Stomach (tissue), 4 donors: ENCODE results near the gene LILRB3.

Experiments
- EP300 ChIP-seq: sonication (generic); formaldehyde crosslinking; IDR thresholded peaks from one replicate; pipeline ENCODE4 v1.6.1; 2017; ENCODE audit warnings: antibody characterized with exemption
- POLR2A ChIP-seq, 4 donors: fragments of 450-650 bp; IDR thresholded peaks; one replicate each; pipeline ENCODE4 v1.6.1; 2016; ENCODE audit warnings: antibody characterized with exemption in 4 of 4, control low read depth in 2 of 4, mild to moderate bottlenecking in 1 of 4, moderate library complexity in 1 of 4
- POLR2AphosphoS5 ChIP-seq, 3 donors: sonication (generic); formaldehyde crosslinking; IDR thresholded peaks; one replicate each; pipeline ENCODE4 v1.6.1; 2016; ENCODE audit warnings: antibody characterized with exemption in 3 of 3
- TF ChIP-seq, protein P1 (sequence below), 7 experiments: fragments of 450-650 bp in 4 of 7; fragments of 200-600 bp in 3 of 7; sonication (generic) in 3 of 7; IDR thresholded peaks; one replicate each; pipeline ENCODE4 v1.5.1; 2016 to 2019; ENCODE audit warnings: antibody characterized with exemption in 7 of 7, control low read depth in 2 of 7, mild to moderate bottlenecking in 1 of 7

DNA sequence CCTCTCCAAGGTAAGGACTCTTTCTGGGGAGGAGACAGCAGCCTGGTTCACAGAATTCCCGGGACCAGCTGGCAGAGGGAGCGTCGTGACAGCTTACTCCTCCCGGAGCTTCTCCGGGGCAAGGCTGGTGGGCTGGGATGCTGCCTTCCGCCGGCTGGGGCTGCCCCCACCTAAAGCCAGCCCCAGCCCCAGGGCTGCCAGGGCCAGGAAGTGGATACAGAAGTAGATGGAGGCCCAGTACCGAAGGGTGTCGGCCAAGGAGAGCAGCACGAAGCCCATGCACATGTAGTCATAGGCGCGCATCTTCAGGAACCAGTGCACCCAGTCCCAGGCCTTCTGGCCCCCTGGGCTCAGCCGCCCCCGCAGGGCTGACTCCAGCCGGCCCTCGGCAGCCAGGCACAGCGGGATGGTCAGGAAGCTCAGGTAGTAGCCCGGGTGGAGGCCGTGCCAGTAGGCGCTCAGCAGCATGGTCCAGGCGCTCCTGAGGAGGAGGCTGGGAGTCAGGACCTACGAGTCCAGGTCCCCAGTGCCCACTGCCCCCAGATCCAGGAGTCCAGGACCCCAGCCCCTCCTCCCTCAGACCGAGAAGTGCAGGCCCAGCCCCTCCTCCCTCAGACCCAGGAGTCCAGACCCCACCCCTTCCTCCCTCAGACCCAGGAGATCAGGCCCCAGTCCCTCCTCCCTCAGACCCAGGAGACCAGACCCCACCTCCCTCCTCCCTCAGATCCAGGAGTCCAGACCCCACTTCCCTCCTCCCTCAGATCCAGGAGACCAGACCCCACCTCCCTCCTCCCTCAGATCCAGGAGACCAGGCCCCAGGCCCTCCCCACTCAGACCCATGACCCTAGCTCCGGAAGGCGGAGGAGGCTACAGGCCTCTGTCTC lies 48.6 kb downstream of the LILRB3 start:
- TF ChIP-seq, protein P1, sequence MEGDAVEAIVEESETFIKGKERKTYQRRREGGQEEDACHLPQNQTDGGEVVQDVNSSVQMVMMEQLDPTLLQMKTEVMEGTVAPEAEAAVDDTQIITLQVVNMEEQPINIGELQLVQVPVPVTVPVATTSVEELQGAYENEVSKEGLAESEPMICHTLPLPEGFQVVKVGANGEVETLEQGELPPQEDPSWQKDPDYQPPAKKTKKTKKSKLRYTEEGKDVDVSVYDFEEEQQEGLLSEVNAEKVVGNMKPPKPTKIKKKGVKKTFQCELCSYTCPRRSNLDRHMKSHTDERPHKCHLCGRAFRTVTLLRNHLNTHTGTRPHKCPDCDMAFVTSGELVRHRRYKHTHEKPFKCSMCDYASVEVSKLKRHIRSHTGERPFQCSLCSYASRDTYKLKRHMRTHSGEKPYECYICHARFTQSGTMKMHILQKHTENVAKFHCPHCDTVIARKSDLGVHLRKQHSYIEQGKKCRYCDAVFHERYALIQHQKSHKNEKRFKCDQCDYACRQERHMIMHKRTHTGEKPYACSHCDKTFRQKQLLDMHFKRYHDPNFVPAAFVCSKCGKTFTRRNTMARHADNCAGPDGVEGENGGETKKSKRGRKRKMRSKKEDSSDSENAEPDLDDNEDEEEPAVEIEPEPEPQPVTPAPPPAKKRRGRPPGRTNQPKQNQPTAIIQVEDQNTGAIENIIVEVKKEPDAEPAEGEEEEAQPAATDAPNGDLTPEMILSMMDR (IDR thresholded peaks at IDR 0.05), result no peak
- no peak for TF ChIP-seq EP300
- TF ChIP-seq POLR2A (IDR thresholded peaks at IDR 0.05), result no peak
- TF ChIP-seq POLR2AphosphoS5 (IDR thresholded peaks at IDR 0.05), result no peak
